Natural killer cell treated with Interleukin-12 subunit alpha and Interleukin-12 subunit beta and Interleukin-15 and Interleukin-18, amount 100 ng/mL, for 72 hours (primary cell): ENCODE results near the gene RPS27. TPM values are rescaled to one million over a fixed set of nuclear protein-coding genes. Genes with fewer than 3 reads are reported as not detected.
"Not testable (repeated sequence)": the region's sequence is repeated elsewhere in the genome, so short reads cannot be mapped to it uniquely, and the experiment has no call there.

ENCODE experiments used
- ATAC-seq, 2 donors: fragments of 150-1000 bp; cut with Tn5 transposase in 1 of 2; sonication (Bioruptor Pico), chemical (Tn5 transposase) in 1 of 2; 2 replicates each; pipeline ENCODE4 v1.10.0; 2021
- DNase-seq: peaks from one replicate; pipeline ENCODE4 v3.0.0; 2022; ENCODE audit warnings: low spot score
- H3K27ac Mint-ChIP-seq, 2 donors: 1 replicate in 1 of 2; 2 replicates in 1 of 2; pipeline ENCODE4 v1.8.0; 2022; ENCODE audit warnings: mixed read lengths in 2 of 2, mild to moderate bottlenecking in 1 of 2, moderate library complexity in 1 of 2
- H3K27me3 Mint-ChIP-seq, 2 donors: 1 replicate in 1 of 2; 2 replicates in 1 of 2; pipeline ENCODE4 v1.8.0; 2022; ENCODE audit warnings: mixed read lengths in 2 of 2
- H3K36me3 Mint-ChIP-seq: one replicate; pipeline ENCODE4 v1.8.0; 2022; ENCODE audit warnings: mixed read lengths
- H3K4me1 Mint-ChIP-seq, 2 donors: 1 replicate in 1 of 2; 2 replicates in 1 of 2; pipeline ENCODE4 v1.8.0; 2022; ENCODE audit warnings: low read depth in 2 of 2, mixed read lengths in 2 of 2, mild to moderate bottlenecking in 1 of 2
- H3K4me3 Mint-ChIP-seq: one replicate; pipeline ENCODE4 v1.8.0; 2022; ENCODE audit warnings: mixed read lengths
- H3K9me3 Mint-ChIP-seq: 2 replicates; pipeline ENCODE4 v1.8.0; 2022; ENCODE audit warnings: mixed read lengths
- total RNA-seq, 2 donors: library from RNA; stranded (reverse); gene quantifications; one replicate each; pipeline ENCODE4 v1.2.3, GENCODE V29; 2022

The RPS27 gene
- total RNA-seq, 2 donors from 2014 or later: 370 to 905 TPM

GRCh38 chr1:154014154-154014907, 23.8 kb downstream of the RPS27 start:
- Mint-ChIP-seq H3K9me3 (no peaks in the 10 kb centered on the region), H3K36me3 (no peaks in the 10 kb centered on the region), H3K4me3 (no peak overlapping the region), H3K27me3 (no peaks in the 10 kb centered on the region), H3K27ac (no peak overlapping the region), H3K4me1 (peaks cover 0 to 4% of the 10 kb centered on the region in 2 donors)
- ATAC-seq (peak in 1 of 2 donors; percentile 52), DNase-seq (no peak)

GRCh38 chr1:154019269-154019668, 28.7 kb downstream of the RPS27 start:
- Mint-ChIP-seq H3K4me1 (peaks cover 0 to 2% of the 10 kb centered on the region in 2 donors), H3K4me3 (no peak overlapping the region), H3K27me3 (no peaks in the 10 kb centered on the region), H3K27ac (no peak overlapping the region), H3K36me3 (no peaks in the 10 kb centered on the region), H3K9me3 (no peaks in the 10 kb centered on the region)
- ATAC-seq (no peak), DNase-seq (no peak)

GRCh38 chr1:154019940-154020339, 29.4 kb downstream of the RPS27 start:
- DNase-seq: no peak
- no peaks in the 10 kb centered on the region for H3K36me3 Mint-ChIP-seq
- no peak overlapping the region for H3K4me3 Mint-ChIP-seq
- H3K4me1 Mint-ChIP-seq: no peaks in the 10 kb centered on the region
- no peak for ATAC-seq
- H3K27ac Mint-ChIP-seq: no peak overlapping the region
- no peaks in the 10 kb centered on the region for H3K9me3 Mint-ChIP-seq
- no peaks in the 10 kb centered on the region for H3K27me3 Mint-ChIP-seq

- H3K36me3 Mint-ChIP-seq, H3K27me3 Mint-ChIP-seq, DNase-seq, ATAC-seq, H3K9me3 Mint-ChIP-seq, H3K27ac Mint-ChIP-seq, H3K4me3 Mint-ChIP-seq, H3K4me1 Mint-ChIP-seq: not testable (repeated sequence)
Observed at GRCh38 chr1:154033697-154034096, 43.1 kb downstream of the RPS27 start.

Other genes with a start within 250 kb of the RPS27 start
- gene SLC27A3, start 215.4 kb upstream of the RPS27 start, total RNA-seq: 10 to 100 TPM; 33.6 to 69.9 TPM
- gene GATAD2B, start 67.8 kb upstream of the RPS27 start, total RNA-seq: 10 to 100 TPM; 58.5 to 76.6 TPM
- gene DENND4B, start 44.0 kb upstream of the RPS27 start, total RNA-seq: 100 to 1,000 TPM; 161 to 205 TPM
- gene CRTC2, start 32.1 kb upstream of the RPS27 start, total RNA-seq: 100 to 1,000 TPM; 103 to 129 TPM
- gene SLC39A1, start 27.2 kb upstream of the RPS27 start, total RNA-seq: 10 to 100 TPM; 65.6 to 74.2 TPM
- 1 to 10 TPM; 4.5 to 6.1 TPM for gene CREB3L4, start 22.9 kb upstream of the RPS27 start, total RNA-seq
- 100 to 1,000 TPM; 164 to 255 TPM for gene JTB, start 13.1 kb upstream of the RPS27 start, total RNA-seq
- 10 to 100 TPM in 1 of 2 donors, 1 to 10 TPM in 1; 7.8 to 11.5 TPM for gene RAB13, start 4.4 kb upstream of the RPS27 start, total RNA-seq
- under 1 TPM in 1 of 2 donors, not detected in 1; 0.24 TPM for gene NUP210L, start 164.3 kb downstream of the RPS27 start, total RNA-seq
- 100 to 1,000 TPM; 495 to 662 TPM for gene TPM3, start 201.3 kb downstream of the RPS27 start, total RNA-seq
- gene CFAP141, start 215.6 kb downstream of the RPS27 start, total RNA-seq: not detected
- gene UBAP2L, start 230.2 kb downstream of the RPS27 start, total RNA-seq: 100 to 1,000 TPM; 175 to 183 TPM